ENCODE data around the gene SEC62.

The SEC62 gene

GRCh38 chr3:170024581-170024980, 58.0 kb downstream of the SEC62 start:
- TF ChIP-seq ARNT (IDR thresholded peaks at IDR 0.05) (no peak), FOXA1 (IDR thresholded peaks at IDR 0.05) (no peak), CTBP1 (IDR thresholded peaks at IDR 0.05; ENCODE audit: borderline replicate concordance) (no peak), L3MBTL2 (conservative IDR thresholded peaks at IDR 0.05) (no peak)
- ChIA-PET POLR2A (no interaction called here), CTCF (no interaction called here)
- no peak for DNase-seq (ENCODE audit: extremely low spot score)

GRCh38 chr3:170027233-170028102, 60.9 kb downstream of the SEC62 start:
- ChIA-PET CTCF (no interaction called here), POLR2A (no interaction called here)
- DNase-seq (ENCODE audit: extremely low spot score), result no peak
- TF ChIP-seq FOXM1 (IDR thresholded peaks at IDR 0.05; ENCODE audit: borderline replicate concordance) (no peak), ELF4 (IDR thresholded peaks at IDR 0.05) (no peak), FOXK2 (IDR thresholded peaks at IDR 0.05) (no peak)

GRCh38 chr3:170033489-170033888, 66.9 kb downstream of the SEC62 start:
- ChIA-PET CTCF (no interaction called here), POLR2A (no interaction called here)
- no peak for DNase-seq (ENCODE audit: extremely low spot score)
- TF ChIP-seq BHLHE40 (IDR thresholded peaks at IDR 0.05; ENCODE audit: borderline replicate concordance), result no peak
- no peak for TF ChIP-seq CTBP1 (IDR thresholded peaks at IDR 0.05; ENCODE audit: borderline replicate concordance)
- no peak for TF ChIP-seq FOXA1 (IDR thresholded peaks at IDR 0.05)
- TF ChIP-seq SP1 (IDR thresholded peaks at IDR 0.05), result no peak
- no peak for TF ChIP-seq ARNT (IDR thresholded peaks at IDR 0.05)
- TF ChIP-seq PKNOX1 (IDR thresholded peaks at IDR 0.05), result no peak
- TF ChIP-seq ZNF384 (IDR thresholded peaks at IDR 0.05), result no peak
- no peak for TF ChIP-seq SUZ12 (IDR thresholded peaks at IDR 0.05)
- TF ChIP-seq ELF4 (IDR thresholded peaks at IDR 0.05), result no peak

- POLR2A ChIA-PET, result no interaction called here
Measured at GRCh38 chr3:170037463-170038433, 71.1 kb downstream of the SEC62 start, which contains the start of gene GPR160. Gene GPR160, plus strand, starts transcription at chr3:170037995. Its CDS starts 45,978 bp downstream, at chr3:170083973.

GRCh38 chr3:170038434-170039110, 72.0 kb downstream of the SEC62 start:
- peak; percentile 22 for DNase-seq (ENCODE audit: extremely low spot score)
- POLR2A ChIA-PET, result no interaction called here
- CTCF ChIA-PET, result no interaction called here
- TF ChIP-seq NFRKB (IDR thresholded peaks at IDR 0.05), result no peak
- TF ChIP-seq ELF4 (IDR thresholded peaks at IDR 0.05), result no peak
- no peak for TF ChIP-seq FOXM1 (IDR thresholded peaks at IDR 0.05; ENCODE audit: borderline replicate concordance)
- TF ChIP-seq FOXK2 (IDR thresholded peaks at IDR 0.05), result no peak
- TF ChIP-seq HDGF (IDR thresholded peaks at IDR 0.05; ENCODE audit: borderline replicate concordance), result no peak
- no peak for TF ChIP-seq PKNOX1 (IDR thresholded peaks at IDR 0.05)
- TF ChIP-seq L3MBTL2 (conservative IDR thresholded peaks at IDR 0.05), result no peak
- no peak for TF ChIP-seq LEF1 (IDR thresholded peaks at IDR 0.05; ENCODE audit: borderline replicate concordance)
- no peak for TF ChIP-seq CTBP1 (IDR thresholded peaks at IDR 0.05; ENCODE audit: borderline replicate concordance)
- no peak for TF ChIP-seq TARDBP (IDR thresholded peaks at IDR 0.05)
- no peak for TF ChIP-seq ZNF384 (IDR thresholded peaks at IDR 0.05)
- TF ChIP-seq SUZ12 (IDR thresholded peaks at IDR 0.05), result no peak

More at GRCh38 chr3:170037463-170038433, 71.1 kb downstream of the SEC62 start, which contains the start of gene GPR160:
- TF ChIP-seq PKNOX1 (IDR thresholded peaks at IDR 0.05), result no peak
- TF ChIP-seq LEF1 (IDR thresholded peaks at IDR 0.05; ENCODE audit: borderline replicate concordance), result no peak
- TF ChIP-seq ZNF384 (IDR thresholded peaks at IDR 0.05), result no peak
- TF ChIP-seq L3MBTL2 (conservative IDR thresholded peaks at IDR 0.05), result no peak
- TF ChIP-seq FOXK2 (IDR thresholded peaks at IDR 0.05), result no peak
- no peak for TF ChIP-seq FOXM1 (IDR thresholded peaks at IDR 0.05; ENCODE audit: borderline replicate concordance)
- no peak for TF ChIP-seq HDGF (IDR thresholded peaks at IDR 0.05; ENCODE audit: borderline replicate concordance)
- no peak for TF ChIP-seq FOXA1 (IDR thresholded peaks at IDR 0.05)
- no peak for TF ChIP-seq BHLHE40 (IDR thresholded peaks at IDR 0.05; ENCODE audit: borderline replicate concordance)
- TF ChIP-seq SP1 (IDR thresholded peaks at IDR 0.05), result no peak
- TF ChIP-seq TARDBP (IDR thresholded peaks at IDR 0.05), result no peak
- TF ChIP-seq SUZ12 (IDR thresholded peaks at IDR 0.05), result no peak
- TF ChIP-seq ARNT (IDR thresholded peaks at IDR 0.05), result no peak
- no peak for TF ChIP-seq ELF4 (IDR thresholded peaks at IDR 0.05)
- TF ChIP-seq CTBP1 (IDR thresholded peaks at IDR 0.05; ENCODE audit: borderline replicate concordance), result no peak
- TF ChIP-seq NFRKB (IDR thresholded peaks at IDR 0.05), result no peak
- CTCF ChIA-PET, result interaction anchor here (0.6 kb wide), 1 partner anchor 22 kb away, joined by 3 read pairs; no protein-coding TSS in a partner anchor
- DNase-seq (ENCODE audit: extremely low spot score), result peak; percentile 81
